Endothelial cell of umbilical vein (primary cell): Measurements from ENCODE around the gene EPS8. TPM values are rescaled to one million over a fixed set of nuclear protein-coding genes. Genes with fewer than 3 reads are reported as not detected.
A peak's percentile ranks its signal among the peaks of the same experiment; 100 is the strongest.

Experiments used
- BruUV-seq: library from RNA; stranded (reverse); fragments of 400-500 nt; replicated peaks from 2 replicates; lab custom pipeline; 2021; lab: Mats Ljungman, UMichigan
- CTCF ChIA-PET: fragments of 300-600, 350-600 bp; sonication (Branson Sonifier 250); formaldehyde crosslinking; loops from one replicate; lab custom pipeline; 2021; ENCODE audit warnings: antibody characterized with exemption, inconsistent platforms; lab: Charles Lee
- POLR2A ChIA-PET: fragments of 300-600, 350-600 bp; sonication (Branson Sonifier 250); formaldehyde crosslinking; loops from one replicate; lab custom pipeline; 2021; ENCODE audit warnings: antibody characterized with exemption, inconsistent platforms; lab: Charles Lee
- DNase-seq: peaks from one replicate; pipeline ENCODE4 v3.0.0-alpha.2; 2011; ENCODE audit warnings: low read depth, low spot score
- FAIRE-seq: peaks from 2 replicates; lab custom pipeline; 2011; peaks lifted over from hg19 to GRCh38; lab: Jason Lieb, UNC
- H2AFZ ChIP-seq: 2 replicates; pipeline ENCODE4 v1.6.0; 2012; ENCODE audit warnings: low read depth, low read length, control low read depth, inconsistent platforms
- H3K27ac ChIP-seq: 2 replicates; pipeline ENCODE4 v1.5.1; 2011; ENCODE audit warnings: low read depth, mild to moderate bottlenecking, control low read depth, low read length, moderate library complexity; ENCODE audit not compliant: insufficient read depth
- H3K27me3 ChIP-seq, 2 experiments: 2 replicates each; pipeline versions ENCODE4 v1.6.0 to v1.6.1; 2011; ENCODE audit warnings: low read length in 2 of 2, mixed read lengths in 1 of 2; ENCODE audit not compliant: control insufficient read depth in 2 of 2, insufficient read depth in 2 of 2
- H3K36me3 ChIP-seq, 2 experiments: 2 replicates in 1 of 2; 3 replicates in 1 of 2; pipeline ENCODE4 v1.5.1; 2011; ENCODE audit warnings: low read length in 2 of 2, mild to moderate bottlenecking in 1 of 2, moderate library complexity in 1 of 2; ENCODE audit not compliant: control insufficient read depth in 2 of 2, insufficient read depth in 2 of 2; ENCODE audit errors: extremely low read depth in 1 of 2
- H3K4me1 ChIP-seq: 3 replicates; pipeline ENCODE4 v1.5.1; 2011; ENCODE audit warnings: mild to moderate bottlenecking, low read length; ENCODE audit not compliant: control insufficient read depth, insufficient read depth; ENCODE audit errors: extremely low read depth
- H3K4me2 ChIP-seq: 2 replicates; pipeline ENCODE4 v1.6.1; 2011; ENCODE audit warnings: low read length, control low read depth, mixed read lengths; ENCODE audit not compliant: insufficient read depth
- H3K4me3 ChIP-seq, 3 experiments: fragments of 200-600 bp in 1 of 3; sonication (generic), shearing (Covaris generic) in 1 of 3; replicated peaks in 1 of 3; 2 replicates each; pipeline ENCODE4 v1.5.1; 2011 to 2016; ENCODE audit warnings: control low read depth in 3 of 3, low read length in 3 of 3, mild to moderate bottlenecking in 2 of 3, inconsistent platforms in 1 of 3, low read depth in 1 of 3, moderate library complexity in 1 of 3; ENCODE audit not compliant: insufficient read depth in 1 of 3
- H3K79me2 ChIP-seq: 2 replicates; pipeline ENCODE4 v1.6.0; 2012; ENCODE audit warnings: low read length, inconsistent platforms; ENCODE audit not compliant: control insufficient read depth, insufficient read depth
- H3K9ac ChIP-seq: replicated peaks from 2 replicates; pipeline ENCODE3; 2011; ENCODE audit warnings: low read length, control low read depth; ENCODE audit not compliant: insufficient read depth; ENCODE audit errors: extremely low read depth
- H3K9me1 ChIP-seq: replicated peaks from 3 replicates; pipeline ENCODE4 v1.6.0; 2011; ENCODE audit warnings: mild to moderate bottlenecking, low read length; ENCODE audit not compliant: control insufficient read depth, insufficient read depth; ENCODE audit errors: extremely low read depth
- H3K9me3 ChIP-seq: replicated peaks from 2 replicates; pipeline ENCODE4 v1.5.1; 2012; ENCODE audit warnings: low read length, inconsistent platforms; ENCODE audit not compliant: control insufficient read depth, insufficient read depth
- H4K20me1 ChIP-seq: replicated peaks from 2 replicates; pipeline ENCODE3; 2011; ENCODE audit warnings: mild to moderate bottlenecking, low read length; ENCODE audit not compliant: control insufficient read depth, insufficient read depth; ENCODE audit errors: extremely low read depth
- EZH2 ChIP-seq: IDR thresholded peaks from 2 replicates; pipeline ENCODE4 v1.6.1; 2012; ENCODE audit warnings: borderline replicate concordance, low read depth, mild to moderate bottlenecking, moderate library complexity, low read length, inconsistent platforms; ENCODE audit not compliant: severe bottlenecking
- FOS ChIP-seq: IDR thresholded peaks from 2 replicates; pipeline ENCODE4 v1.6.1; 2011; ENCODE audit warnings: mild to moderate bottlenecking, low read length, moderate library complexity, borderline replicate concordance; ENCODE audit not compliant: insufficient read depth
- GATA2 ChIP-seq: IDR thresholded peaks from 2 replicates; pipeline ENCODE4 v1.7.0; 2011; ENCODE audit warnings: low read depth, mild to moderate bottlenecking, moderate library complexity, mixed read lengths, low read length; ENCODE audit not compliant: insufficient read length, insufficient read depth
- JUN ChIP-seq: IDR thresholded peaks from 2 replicates; pipeline ENCODE4 v1.6.1; 2011; ENCODE audit warnings: borderline replicate concordance, low read depth; ENCODE audit not compliant: insufficient read length, insufficient read depth
- MYC ChIP-seq: IDR thresholded peaks from one replicate; pipeline ENCODE4 v1.6.1; 2011; ENCODE audit warnings: mild to moderate bottlenecking, low read depth, low read length
- POLR2A ChIP-seq: IDR thresholded peaks from 2 replicates; pipeline ENCODE4 v1.6.1; 2012; ENCODE audit warnings: low read depth, mild to moderate bottlenecking, control low read depth, low read length
- POLR2AphosphoS5 ChIP-seq: IDR thresholded peaks from 2 replicates; pipeline ENCODE4 v1.6.1; 2012; ENCODE audit warnings: low read depth, mild to moderate bottlenecking, control low read depth, low read length, moderate library complexity; ENCODE audit not compliant: insufficient read depth
- dilution Hi-C: fragments of 300-500 bp; cut with MboI; formaldehyde crosslinking; loops from one replicate; pipeline ENCODE4 v1.15.0; 2019; ENCODE audit warnings: low sequenced_read_pairs; ENCODE audit not compliant: extremely low pct_ligation_motif_present
- intact Hi-C: fragments of 100-400 bp; cut with micrococcal nuclease; formaldehyde crosslinking; loops from one replicate; pipeline ENCODE4 v1.10.0; 2022
- polyA plus RNA-seq, 4 experiments: library from polyadenylated mRNA; depleted of rRNA in 3 of 4; stranded (reverse) in 3 of 4; unstranded in 1 of 4; fragments of >200 nt; gene quantifications; 2 replicates each; pipeline versions ENCODE4 v1.2.1 to v1.2.3, GENCODE V29; 2011 to 2012; ENCODE audit warnings: missing spikeins in 1 of 4
- total RNA-seq: library from RNA; stranded (reverse); gene quantifications from 2 replicates; pipeline ENCODE4 v1.2.3, GENCODE V29; 2021
- TF ChIP-seq, protein P1 (sequence below): IDR thresholded peaks from 2 replicates; pipeline ENCODE4 v1.6.1; 2011; ENCODE audit not compliant: insufficient read depth, insufficient read length
- TF ChIP-seq, protein P2 (sequence below), 2 donors: IDR thresholded peaks; 1 replicate in 1 of 2; 2 replicates in 1 of 2; pipeline ENCODE4 v1.5.1; 2011; ENCODE audit warnings: low read length in 2 of 2, mild to moderate bottlenecking in 2 of 2, moderate library complexity in 2 of 2, control low read depth in 1 of 2, inconsistent platforms in 1 of 2, low read depth in 1 of 2; ENCODE audit not compliant: insufficient read depth in 1 of 2; ENCODE audit errors: extremely low read depth in 1 of 2

Gene EPS8
- total and polyA plus RNA-seq, 2 donors (not counting 3 experiments of a cell fraction or from before 2014, with no cell fraction given) = 8.4 to 11.9 TPM

DNA sequence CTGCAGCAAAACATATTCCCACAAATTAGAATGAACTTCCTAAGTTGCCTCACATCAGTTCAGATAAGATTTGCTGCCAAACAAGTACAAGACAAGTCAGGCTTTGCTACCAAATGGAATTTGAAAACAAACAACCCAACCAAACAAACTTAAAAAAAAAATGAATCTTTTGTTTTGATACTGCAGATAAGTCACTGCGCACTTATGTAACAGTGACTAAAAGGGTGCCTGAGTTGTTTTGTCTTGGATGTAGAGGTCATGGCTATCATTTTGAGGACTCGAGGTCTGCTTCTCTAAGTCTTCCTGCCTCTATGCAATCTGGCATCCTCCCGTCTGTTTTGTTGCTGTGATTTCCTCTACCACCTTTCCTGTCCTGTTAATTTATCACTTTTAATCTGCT is 11.1 kb upstream of the EPS8 start:
- H2AFZ ChIP-seq = peak overlapping the region; percentile 26
- H4K20me1 ChIP-seq = no peaks in the 10 kb centered on the region
- H3K9me1 ChIP-seq = no peaks in the 10 kb centered on the region
- ChIA-PET CTCF (no interaction called here), POLR2A (no interaction called here)
- H3K9me3 ChIP-seq = no peaks in the 10 kb centered on the region
- intact Hi-C loops = no loop called here
- no peaks in the 10 kb centered on the region for H3K36me3 ChIP-seq
- TF ChIP-seq POLR2AphosphoS5 (no peak), GATA2 (peak; percentile 65)
- peaks cover 12% of the 10 kb centered on the region for H3K4me1 ChIP-seq
- H3K9ac ChIP-seq = no peak overlapping the region
- FAIRE-seq (peak; percentile 74), DNase-seq (peak; percentile 63)
- no peak overlapping the region for H3K27ac ChIP-seq
- no TSS peak for BruUV-seq
- H3K27me3 ChIP-seq = no peaks in the 10 kb centered on the region
- dilution Hi-C loops = no loop called here
- no peaks in the 10 kb centered on the region for H3K79me2 ChIP-seq
- H3K4me3 ChIP-seq = no peak overlapping the region
- peak overlapping the region; percentile 20 for H3K4me2 ChIP-seq

DNA sequence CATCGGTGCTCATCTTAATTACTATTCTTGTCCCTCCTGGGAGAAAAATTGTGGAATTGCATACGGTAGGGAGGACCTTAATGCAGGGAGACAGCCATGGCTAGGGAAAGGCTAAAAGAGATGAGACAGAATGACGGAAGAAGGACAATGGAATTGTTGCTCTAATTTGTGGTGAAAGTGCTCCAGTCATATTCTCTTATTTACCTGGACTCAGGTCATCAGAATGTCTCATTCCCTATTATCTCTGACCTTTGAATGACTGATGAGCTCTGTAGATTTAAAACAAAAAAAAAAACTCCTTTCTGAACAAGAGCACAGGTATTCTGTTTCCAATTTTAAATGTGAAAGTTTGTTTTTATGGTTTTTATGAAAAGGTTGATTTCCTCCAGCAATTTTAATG is 8.6 kb upstream of the EPS8 start:
- no peak for FAIRE-seq
- H3K4me2 ChIP-seq = no peak overlapping the region

More for the DNA sequence above, 8.6 kb upstream of the EPS8 start:
- ChIA-PET POLR2A (no interaction called here), CTCF (interaction anchor here (1.1 to 1.6 kb wide), 2 partner anchors 25 to 213 kb away, joined by 3 to 5 read pairs; no protein-coding TSS in a partner anchor)
- no peaks in the 10 kb centered on the region for H3K36me3 ChIP-seq
- no peaks in the 10 kb centered on the region for H4K20me1 ChIP-seq
- H3K4me1 ChIP-seq = peaks cover 12% of the 10 kb centered on the region
- no peak overlapping the region for H3K27ac ChIP-seq
- BruUV-seq = no TSS peak
- intact Hi-C loops (no loop called here), dilution Hi-C loops (no loop called here)
- H2AFZ ChIP-seq = no peak overlapping the region
- H3K4me3 ChIP-seq = no peak overlapping the region
- TF ChIP-seq JUN = no peak
- TF ChIP-seq POLR2A = no peak
- no peak for TF ChIP-seq FOS
- TF ChIP-seq, protein P1, sequence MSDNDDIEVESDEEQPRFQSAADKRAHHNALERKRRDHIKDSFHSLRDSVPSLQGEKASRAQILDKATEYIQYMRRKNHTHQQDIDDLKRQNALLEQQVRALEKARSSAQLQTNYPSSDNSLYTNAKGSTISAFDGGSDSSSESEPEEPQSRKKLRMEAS = no peak
- TF ChIP-seq GATA2 = no peak
- no peak for TF ChIP-seq EZH2
- no peak for TF ChIP-seq POLR2AphosphoS5
- TF ChIP-seq, protein P2, sequence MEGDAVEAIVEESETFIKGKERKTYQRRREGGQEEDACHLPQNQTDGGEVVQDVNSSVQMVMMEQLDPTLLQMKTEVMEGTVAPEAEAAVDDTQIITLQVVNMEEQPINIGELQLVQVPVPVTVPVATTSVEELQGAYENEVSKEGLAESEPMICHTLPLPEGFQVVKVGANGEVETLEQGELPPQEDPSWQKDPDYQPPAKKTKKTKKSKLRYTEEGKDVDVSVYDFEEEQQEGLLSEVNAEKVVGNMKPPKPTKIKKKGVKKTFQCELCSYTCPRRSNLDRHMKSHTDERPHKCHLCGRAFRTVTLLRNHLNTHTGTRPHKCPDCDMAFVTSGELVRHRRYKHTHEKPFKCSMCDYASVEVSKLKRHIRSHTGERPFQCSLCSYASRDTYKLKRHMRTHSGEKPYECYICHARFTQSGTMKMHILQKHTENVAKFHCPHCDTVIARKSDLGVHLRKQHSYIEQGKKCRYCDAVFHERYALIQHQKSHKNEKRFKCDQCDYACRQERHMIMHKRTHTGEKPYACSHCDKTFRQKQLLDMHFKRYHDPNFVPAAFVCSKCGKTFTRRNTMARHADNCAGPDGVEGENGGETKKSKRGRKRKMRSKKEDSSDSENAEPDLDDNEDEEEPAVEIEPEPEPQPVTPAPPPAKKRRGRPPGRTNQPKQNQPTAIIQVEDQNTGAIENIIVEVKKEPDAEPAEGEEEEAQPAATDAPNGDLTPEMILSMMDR (IDR thresholded peaks at IDR 0.05; ENCODE audit: extremely low read depth in 1 of 2, insufficient read depth in 1 of 2, low read depth in 1 of 2, low read length in 2 of 2) = no peak
- TF ChIP-seq MYC = no peak
- no peaks in the 10 kb centered on the region for H3K79me2 ChIP-seq
- no peaks in the 10 kb centered on the region for H3K9me1 ChIP-seq
- no peaks in the 10 kb centered on the region for H3K27me3 ChIP-seq
- DNase-seq = no peak
- H3K9me3 ChIP-seq = no peaks in the 10 kb centered on the region
- no peak overlapping the region for H3K9ac ChIP-seq
